Prostate gland (tissue), 2 donors: ENCODE data around the gene RANBP1. TPM values are rescaled to one million over a fixed set of nuclear protein-coding genes. Genes with fewer than 3 reads are reported as not detected.

Experiments
- DNase-seq: peaks from one replicate; pipeline ENCODE4 v3.0.0-alpha.2; 2019; ENCODE audit warnings: low spot score
- H3K27ac ChIP-seq, 2 donors: fragments of 200-600 bp; sonication (generic); 2 replicates each; pipeline ENCODE4 v1.5.1; 2017 to 2019
- H3K27me3 ChIP-seq: fragments of 200-600 bp; sonication (generic); replicated peaks from 2 replicates; pipeline ENCODE4 v1.5.1; 2019; ENCODE audit not compliant: insufficient read depth
- H3K36me3 ChIP-seq, 2 donors: fragments of 200-600 bp; sonication (generic); 1 replicate in 1 of 2; 2 replicates in 1 of 2; pipeline versions ENCODE4 v1.5.1 to v1.8.1; 2017 to 2019
- H3K4me1 ChIP-seq: fragments of 200-600 bp; sonication (generic); replicated peaks from 2 replicates; pipeline ENCODE4 v1.5.1; 2019
- H3K4me3 ChIP-seq, 2 donors: fragments of 200-600 bp; sonication (generic); 2 replicates each; pipeline ENCODE4 v1.5.1; 2017 to 2019
- H3K9me3 ChIP-seq: fragments of 200-600 bp; sonication (generic); 2 replicates; pipeline ENCODE4 v1.5.1; 2017
- POLR2A ChIP-seq: fragments of 450-650 bp; IDR thresholded peaks from one replicate; pipeline ENCODE4 v1.6.1; 2016; ENCODE audit warnings: antibody characterized with exemption, mild to moderate bottlenecking
- POLR2AphosphoS5 ChIP-seq: sonication (generic); formaldehyde crosslinking; IDR thresholded peaks from one replicate; pipeline ENCODE4 v1.6.1; 2017; ENCODE audit warnings: antibody characterized with exemption
- WGBS: methylation state at CpG from one replicate; pipeline ENCODE4 v1.1.5; 2018; 5-methylcytosine and 5-hydroxymethylcytosine counted together
- intact Hi-C: fragments of 100-400 bp; cut with DNase I; formaldehyde crosslinking; loops from one replicate; pipeline ENCODE4 v1.14.2; 2022
- total RNA-seq, 2 donors: library from RNA; depleted of rRNA; stranded (reverse); fragments of >200 nt; gene quantifications; one replicate each; pipeline ENCODE4 v1.1.0, GENCODE V29; 2016
- TF ChIP-seq, protein P1 (sequence below), 4 experiments: fragments of 200-600 bp in 2 of 4; fragments of 450-650 bp in 2 of 4; sonication (generic) in 2 of 4; IDR thresholded peaks; 1 replicate in 3 of 4; 2 replicates in 1 of 4; pipeline ENCODE4 v1.5.1; 2016 to 2019; ENCODE audit warnings: antibody characterized with exemption in 4 of 4, mild to moderate bottlenecking in 2 of 4, moderate library complexity in 2 of 4

Gene RANBP1
- total RNA-seq, 2 donors from 2014 or later = 108 to 204 TPM

DNA sequence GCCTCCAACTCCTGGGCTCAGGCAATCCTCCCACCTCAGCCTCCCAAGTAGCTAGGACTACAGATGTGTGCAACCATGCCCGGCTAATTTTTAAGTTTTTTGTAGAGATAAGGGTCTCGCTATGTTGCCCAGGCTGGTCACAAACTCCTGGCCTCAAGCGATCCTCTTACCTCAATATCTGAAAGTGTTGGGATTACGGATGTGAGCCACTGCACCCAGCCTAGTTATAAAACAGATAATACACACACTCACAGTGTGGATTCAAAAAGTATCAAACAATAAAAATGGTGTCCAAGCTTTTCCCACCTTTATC is 35.3 kb downstream of the RANBP1 start:
- Histone ChIP-seq H3K4me3 (no peak overlapping the region), H3K27me3 (no peaks in the 10 kb centered on the region), H3K4me1 (no peaks in the 10 kb centered on the region), H3K36me3 (no peaks in the 10 kb centered on the region), H3K27ac (no peak overlapping the region), H3K9me3 (no peaks in the 10 kb centered on the region)
- no peak for DNase-seq
- intact Hi-C loops = no loop called here
- TF ChIP-seq, protein P1, sequence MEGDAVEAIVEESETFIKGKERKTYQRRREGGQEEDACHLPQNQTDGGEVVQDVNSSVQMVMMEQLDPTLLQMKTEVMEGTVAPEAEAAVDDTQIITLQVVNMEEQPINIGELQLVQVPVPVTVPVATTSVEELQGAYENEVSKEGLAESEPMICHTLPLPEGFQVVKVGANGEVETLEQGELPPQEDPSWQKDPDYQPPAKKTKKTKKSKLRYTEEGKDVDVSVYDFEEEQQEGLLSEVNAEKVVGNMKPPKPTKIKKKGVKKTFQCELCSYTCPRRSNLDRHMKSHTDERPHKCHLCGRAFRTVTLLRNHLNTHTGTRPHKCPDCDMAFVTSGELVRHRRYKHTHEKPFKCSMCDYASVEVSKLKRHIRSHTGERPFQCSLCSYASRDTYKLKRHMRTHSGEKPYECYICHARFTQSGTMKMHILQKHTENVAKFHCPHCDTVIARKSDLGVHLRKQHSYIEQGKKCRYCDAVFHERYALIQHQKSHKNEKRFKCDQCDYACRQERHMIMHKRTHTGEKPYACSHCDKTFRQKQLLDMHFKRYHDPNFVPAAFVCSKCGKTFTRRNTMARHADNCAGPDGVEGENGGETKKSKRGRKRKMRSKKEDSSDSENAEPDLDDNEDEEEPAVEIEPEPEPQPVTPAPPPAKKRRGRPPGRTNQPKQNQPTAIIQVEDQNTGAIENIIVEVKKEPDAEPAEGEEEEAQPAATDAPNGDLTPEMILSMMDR (IDR thresholded peaks at IDR 0.05) = no peak
- TF ChIP-seq POLR2A (no peak), POLR2AphosphoS5 (no peak)
- WGBS = 95% methylated on average over 4 of the region's 4 CpGs

DNA sequence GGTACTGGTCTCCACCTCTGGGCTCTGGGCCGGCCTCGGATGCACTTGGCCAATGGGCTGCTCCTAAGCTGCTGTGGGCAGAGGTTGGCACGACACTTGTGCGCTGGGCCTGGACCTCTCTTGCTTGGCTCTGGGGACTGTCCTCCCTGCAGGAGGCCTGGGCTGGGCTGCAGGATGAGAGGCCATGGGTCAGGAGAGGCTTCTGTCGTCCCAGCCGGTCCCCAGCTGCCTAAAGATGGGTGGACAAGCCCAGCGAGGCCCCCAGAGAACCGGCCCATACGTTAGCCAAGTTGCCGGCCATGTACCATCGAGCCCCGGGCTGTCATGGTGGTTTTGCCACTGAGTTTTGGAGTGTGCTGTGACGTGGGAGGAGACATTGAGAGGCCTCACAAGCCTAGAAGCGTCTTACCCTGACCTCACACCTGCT is 36.6 kb downstream of the RANBP1 start:
- no peaks in the 10 kb centered on the region for H3K27me3 ChIP-seq
- no peak overlapping the region for H3K27ac ChIP-seq
- TF ChIP-seq, protein P1 (IDR thresholded peaks at IDR 0.05) = no peak
- TF ChIP-seq POLR2A (no peak), POLR2AphosphoS5 (no peak)
- no peak for DNase-seq
- no peaks in the 10 kb centered on the region for H3K9me3 ChIP-seq
- intact Hi-C loops = no loop called here
- no peak overlapping the region for H3K4me3 ChIP-seq
- no peaks in the 10 kb centered on the region for H3K36me3 ChIP-seq
- WGBS = 90% methylated on average over 14 of the region's 14 CpGs
- no peaks in the 10 kb centered on the region for H3K4me1 ChIP-seq

GRCh38 chr22:20153945-20154344 is 38.0 kb downstream of the RANBP1 start:
- intact Hi-C loops = no loop called here
- no peaks in the 10 kb centered on the region for H3K27me3 ChIP-seq
- 32% methylated on average over 16 of the region's 16 CpGs for WGBS

GRCh38 chr22:20154602-20155187 is 38.8 kb downstream of the RANBP1 start:
- intact Hi-C loops = loop anchor here (5.0 kb wide), 1 partner anchor 113 kb away; the partner anchor contains the start of gene RTN4R
- TF ChIP-seq POLR2AphosphoS5 (no peak), POLR2A (no peak)
- TF ChIP-seq, protein P1 (IDR thresholded peaks at IDR 0.05) = no peak
- 48% methylated on average over 14 of the region's 14 CpGs for WGBS
- Histone ChIP-seq H3K27ac (no peak overlapping the region), H3K9me3 (no peaks in the 10 kb centered on the region), H3K4me1 (no peaks in the 10 kb centered on the region), H3K36me3 (no peaks in the 10 kb centered on the region), H3K27me3 (no peaks in the 10 kb centered on the region), H3K4me3 (no peak overlapping the region)
- no peak for DNase-seq

More at GRCh38 chr22:20153945-20154344, 38.0 kb downstream of the RANBP1 start:
- no peaks in the 10 kb centered on the region for H3K36me3 ChIP-seq
- H3K27ac ChIP-seq = no peak overlapping the region
- DNase-seq = no peak
- H3K4me1 ChIP-seq = no peaks in the 10 kb centered on the region
- TF ChIP-seq POLR2A (no peak), POLR2AphosphoS5 (no peak)
- H3K9me3 ChIP-seq = no peaks in the 10 kb centered on the region
- no peak overlapping the region for H3K4me3 ChIP-seq

GRCh38 chr22:20155330-20156041 is 39.6 kb downstream of the RANBP1 start:
- Histone ChIP-seq H3K36me3 (no peaks in the 10 kb centered on the region), H3K27ac (no peak overlapping the region), H3K4me3 (no peak overlapping the region), H3K9me3 (no peaks in the 10 kb centered on the region), H3K4me1 (no peaks in the 10 kb centered on the region), H3K27me3 (no peaks in the 10 kb centered on the region)
- intact Hi-C loops = loop anchor here (5.0 kb wide), 1 partner anchor 112 kb away; the partner anchor contains the start of gene RTN4R
- WGBS = 77% methylated on average over 11 of the region's 30 CpGs
- no peak for DNase-seq
- no peak for TF ChIP-seq POLR2AphosphoS5
- TF ChIP-seq POLR2A = no peak
- TF ChIP-seq, protein P1 (IDR thresholded peaks at IDR 0.05) = no peak
